Measurements from ENCODE around the gene HDAC7. TPM values are rescaled to one million over a fixed set of nuclear protein-coding genes. Genes with fewer than 3 reads are reported as not detected.

Gene HDAC7
- total RNA-seq, 1 donor: 48.9 TPM

DNA sequence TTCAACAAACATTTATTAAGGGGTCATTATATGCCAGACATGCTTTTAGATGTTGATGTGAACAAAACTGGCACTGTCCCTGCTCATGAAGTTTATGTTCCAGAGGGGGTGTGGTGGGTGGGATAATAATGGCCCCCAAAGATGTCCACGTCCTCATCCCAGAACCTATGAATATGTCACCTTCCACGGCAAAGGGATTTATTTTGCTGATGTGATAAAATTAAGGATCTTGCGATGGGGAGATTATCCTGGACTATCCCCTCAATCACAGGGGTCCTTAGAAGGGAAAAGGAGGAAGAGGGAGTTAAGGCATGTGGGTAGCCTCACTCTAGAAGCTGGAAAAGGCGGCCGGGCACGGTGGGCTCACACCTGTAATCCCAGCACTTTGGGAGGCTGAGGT is 48.4 kb downstream of the HDAC7 start:
- TF ChIP-seq, protein P1, sequence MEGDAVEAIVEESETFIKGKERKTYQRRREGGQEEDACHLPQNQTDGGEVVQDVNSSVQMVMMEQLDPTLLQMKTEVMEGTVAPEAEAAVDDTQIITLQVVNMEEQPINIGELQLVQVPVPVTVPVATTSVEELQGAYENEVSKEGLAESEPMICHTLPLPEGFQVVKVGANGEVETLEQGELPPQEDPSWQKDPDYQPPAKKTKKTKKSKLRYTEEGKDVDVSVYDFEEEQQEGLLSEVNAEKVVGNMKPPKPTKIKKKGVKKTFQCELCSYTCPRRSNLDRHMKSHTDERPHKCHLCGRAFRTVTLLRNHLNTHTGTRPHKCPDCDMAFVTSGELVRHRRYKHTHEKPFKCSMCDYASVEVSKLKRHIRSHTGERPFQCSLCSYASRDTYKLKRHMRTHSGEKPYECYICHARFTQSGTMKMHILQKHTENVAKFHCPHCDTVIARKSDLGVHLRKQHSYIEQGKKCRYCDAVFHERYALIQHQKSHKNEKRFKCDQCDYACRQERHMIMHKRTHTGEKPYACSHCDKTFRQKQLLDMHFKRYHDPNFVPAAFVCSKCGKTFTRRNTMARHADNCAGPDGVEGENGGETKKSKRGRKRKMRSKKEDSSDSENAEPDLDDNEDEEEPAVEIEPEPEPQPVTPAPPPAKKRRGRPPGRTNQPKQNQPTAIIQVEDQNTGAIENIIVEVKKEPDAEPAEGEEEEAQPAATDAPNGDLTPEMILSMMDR (IDR thresholded peaks at IDR 0.05; ENCODE audit: insufficient read depth, low read length): no peak
- DNase-seq (ENCODE audit: low read depth): no peak
- H3K4me3 ChIP-seq (ENCODE audit: low read depth, low read length): no peak overlapping the region

DNA sequence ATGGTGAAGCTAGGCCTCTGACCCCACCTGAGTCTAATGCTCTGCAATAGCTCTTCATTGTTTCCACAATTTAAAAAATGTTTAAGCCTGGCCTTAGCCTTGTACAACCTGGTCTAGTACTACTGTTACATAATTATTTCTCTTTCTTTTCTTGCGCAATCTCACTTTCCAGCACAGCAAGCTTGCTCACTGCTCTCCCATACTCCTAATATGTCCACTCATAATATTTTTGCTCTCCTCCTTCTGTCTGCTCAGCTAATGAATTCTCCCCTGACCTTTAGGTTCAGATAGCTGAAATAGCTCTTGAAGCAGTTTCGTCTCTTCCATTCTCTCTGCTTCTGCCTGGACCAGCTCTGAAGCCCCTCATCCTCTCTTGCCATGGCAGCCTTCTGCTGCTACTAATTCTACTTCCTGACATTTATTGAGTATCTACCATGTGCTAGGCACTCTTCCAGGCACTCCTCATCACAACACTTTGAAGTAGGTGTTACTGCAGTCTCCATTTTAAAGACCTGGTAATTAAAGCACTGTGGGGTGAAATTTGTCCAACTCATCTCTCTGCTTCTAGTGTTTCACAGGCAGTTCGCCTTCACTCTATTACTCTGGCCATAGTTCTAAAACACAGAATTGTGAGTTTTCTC is 49.5 kb downstream of the HDAC7 start:
- DNase-seq (ENCODE audit: low read depth): peak; percentile 67
- TF ChIP-seq, protein P1 (IDR thresholded peaks at IDR 0.05; ENCODE audit: insufficient read depth, low read length): no peak
- H3K4me3 ChIP-seq (ENCODE audit: low read depth, low read length): no peak overlapping the region

DNA sequence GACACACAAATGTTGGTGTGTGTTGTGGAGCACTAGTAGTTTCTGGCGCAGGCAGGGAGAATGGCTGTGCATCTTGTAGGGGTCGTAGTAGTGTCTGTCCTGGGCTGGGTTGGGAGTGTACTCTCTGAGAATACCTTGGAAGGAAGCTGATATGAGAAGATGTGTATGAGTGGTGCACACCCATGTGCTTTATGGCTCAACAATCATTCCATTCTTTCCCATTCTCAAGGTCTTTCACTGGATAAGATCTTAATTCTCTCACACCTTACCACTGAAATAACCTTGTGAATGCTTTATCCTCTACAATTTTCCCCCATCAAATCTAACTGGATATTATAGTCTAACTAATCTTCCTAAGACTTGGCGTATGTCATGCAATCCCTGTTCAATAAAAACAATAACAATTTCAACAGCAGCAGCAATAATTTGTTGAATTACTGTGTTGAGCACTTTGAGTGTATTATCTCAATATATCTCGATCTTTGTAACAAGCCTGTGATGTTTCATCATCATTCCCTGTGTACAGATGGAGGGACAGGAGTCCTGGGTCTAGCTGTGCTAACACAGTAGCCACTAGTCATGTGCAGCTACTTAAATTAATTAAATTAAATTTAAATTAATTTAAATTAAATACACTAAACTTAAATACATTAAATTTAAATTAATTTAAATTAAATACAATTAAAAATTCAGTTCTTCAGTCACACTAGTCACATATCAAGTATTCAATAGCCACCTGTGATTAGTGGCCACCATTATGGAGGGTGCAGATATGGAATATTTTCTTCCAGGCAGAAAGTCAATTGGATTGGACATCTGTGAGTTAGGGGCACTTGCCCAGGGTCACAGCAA is 50.2 kb downstream of the HDAC7 start:
- no peak for DNase-seq (ENCODE audit: low read depth)
- no peak overlapping the region for H3K4me3 ChIP-seq (ENCODE audit: low read depth, low read length)
- TF ChIP-seq, protein P1 (IDR thresholded peaks at IDR 0.05; ENCODE audit: insufficient read depth, low read length): no peak

DNA sequence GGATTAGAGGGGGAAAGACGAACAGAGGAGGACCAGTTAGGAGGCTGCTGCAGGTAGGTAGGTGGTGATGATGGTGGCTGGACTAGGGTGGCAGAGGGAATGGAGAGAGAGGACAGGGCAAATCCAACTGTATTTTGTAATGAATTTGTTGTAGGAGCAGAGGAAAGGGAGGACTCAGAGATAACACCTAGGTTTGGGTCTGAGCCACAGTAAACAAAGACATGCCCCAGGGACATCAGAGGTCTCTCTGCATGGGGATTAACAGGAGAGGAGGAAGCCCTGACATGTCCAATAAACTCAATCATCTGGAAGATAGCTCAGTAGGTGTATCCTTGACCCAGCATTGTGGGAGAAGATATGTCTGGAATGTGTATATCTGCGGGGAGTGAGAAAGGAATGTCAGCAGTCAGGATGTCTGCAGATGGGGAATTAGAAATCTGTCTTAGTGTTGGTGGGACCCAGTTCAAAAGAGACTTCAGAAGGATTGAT is 51.3 kb downstream of the HDAC7 start:
- TF ChIP-seq, protein P1 (IDR thresholded peaks at IDR 0.05; ENCODE audit: insufficient read depth, low read length): no peak
- H3K4me3 ChIP-seq (ENCODE audit: low read depth, low read length): no peak overlapping the region
- no peak for DNase-seq (ENCODE audit: low read depth)

DNA sequence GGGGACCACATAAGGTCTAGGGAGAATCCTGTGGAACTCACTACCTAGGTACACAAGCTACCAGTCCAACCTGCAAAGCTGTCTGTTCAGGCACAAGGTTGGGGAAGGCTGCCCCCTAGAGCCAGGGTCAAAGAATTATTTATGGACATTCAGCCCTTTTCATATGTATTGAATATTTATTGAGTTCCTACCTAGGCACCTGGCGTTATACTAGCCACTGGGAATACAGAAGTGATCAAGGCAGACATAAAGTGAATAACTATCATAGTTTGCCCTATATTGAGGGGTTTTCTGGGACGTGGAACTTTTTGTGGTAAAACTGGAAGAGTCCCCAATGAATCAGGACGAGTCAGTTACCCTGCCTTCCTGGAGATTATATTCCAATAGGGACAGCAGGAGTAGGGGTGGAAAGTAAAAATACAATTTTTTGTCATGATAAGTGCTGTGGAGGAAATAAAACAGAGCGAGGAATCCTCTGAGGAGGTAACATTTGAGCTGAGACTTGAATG is 52.4 kb downstream of the HDAC7 start:
- H3K4me3 ChIP-seq (ENCODE audit: low read depth, low read length): no peak overlapping the region
- DNase-seq (ENCODE audit: low read depth): peak; percentile 59
- TF ChIP-seq, protein P1 (IDR thresholded peaks at IDR 0.05; ENCODE audit: insufficient read depth, low read length): peak; percentile 56

DNA sequence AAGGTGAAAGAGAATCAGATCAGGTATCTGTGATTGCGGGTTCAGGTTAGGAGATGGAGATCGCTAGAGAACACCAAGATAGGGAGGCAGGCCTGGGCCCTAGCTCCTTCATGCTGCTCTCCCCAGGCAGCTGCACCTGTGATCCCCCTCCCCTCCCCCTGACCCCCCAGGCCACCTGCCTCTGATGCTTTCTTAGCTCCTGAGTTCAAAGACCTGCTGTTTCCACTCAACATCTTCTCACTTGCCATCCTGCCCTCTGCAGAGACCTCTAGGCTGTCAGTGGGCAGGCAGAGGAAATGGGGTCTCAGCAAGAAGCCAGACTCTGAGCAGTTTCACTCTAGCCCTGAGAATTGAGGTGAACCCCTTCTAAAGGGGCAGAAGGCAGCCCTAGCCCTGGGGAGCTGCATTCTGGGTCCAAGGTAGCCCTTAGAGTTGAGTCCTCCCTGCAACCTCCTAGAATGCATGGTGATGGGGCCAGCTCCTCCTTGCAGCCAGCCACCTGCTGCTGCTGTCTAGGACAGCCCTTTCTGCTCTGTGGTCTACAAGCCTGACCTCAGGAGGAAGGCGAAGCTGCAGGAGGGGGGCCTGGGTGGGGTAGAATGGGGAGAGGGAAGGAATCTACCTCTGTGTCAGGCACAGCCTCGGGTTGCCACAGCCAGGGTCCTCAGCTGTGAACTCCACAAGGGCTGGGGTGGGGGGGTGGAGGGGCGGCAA is 53.0 kb downstream of the HDAC7 start:
- H3K4me3 ChIP-seq (ENCODE audit: low read depth, low read length): no peak overlapping the region
- TF ChIP-seq, protein P1 (IDR thresholded peaks at IDR 0.05; ENCODE audit: insufficient read depth, low read length): no peak
- DNase-seq (ENCODE audit: low read depth): no peak
